GM23248 (cell line): ENCODE data around the gene PALM. TPM values are rescaled to one million over a fixed set of nuclear protein-coding genes. Genes with fewer than 3 reads are reported as not detected.

ENCODE experiments used
- DNase-seq: peaks from one replicate; pipeline ENCODE4 v3.0.0-alpha.2; 2015
- H2AFZ ChIP-seq: fragments of 200-600 bp; sonication (generic); 2 replicates; pipeline ENCODE4 v1.6.1; 2016; ENCODE audit warnings: antibody characterized with exemption
- H3F3A ChIP-seq: fragments of 200-600 bp; sonication (generic); 2 replicates; pipeline ENCODE4 v1.6.1; 2016; ENCODE audit warnings: mild to moderate bottlenecking, antibody characterized with exemption, mixed run types; ENCODE audit not compliant: insufficient read depth
- H3K27ac ChIP-seq: fragments of 200-600 bp; sonication (generic); 2 replicates; pipeline ENCODE4 v1.5.1; 2016; ENCODE audit warnings: mild to moderate bottlenecking
- H3K27me3 ChIP-seq: fragments of 200-600 bp; sonication (generic); replicated peaks from 2 replicates; pipeline ENCODE4 v1.6.1; 2016; ENCODE audit warnings: mild to moderate bottlenecking; ENCODE audit not compliant: insufficient read depth
- H3K36me3 ChIP-seq: fragments of 200-600 bp; sonication (generic); 2 replicates; pipeline ENCODE4 v1.6.1; 2016; ENCODE audit warnings: low read depth, mild to moderate bottlenecking
- H3K4me1 ChIP-seq: fragments of 200-600 bp; sonication (generic); 2 replicates; pipeline ENCODE4 v1.6.1; 2016; ENCODE audit warnings: mild to moderate bottlenecking; ENCODE audit not compliant: insufficient read depth
- H3K4me2 ChIP-seq: fragments of 200-600 bp; sonication (generic); one replicate; pipeline ENCODE4 v1.6.1; 2016; ENCODE audit warnings: mild to moderate bottlenecking; ENCODE audit not compliant: unreplicated experiment
- H3K4me3 ChIP-seq: fragments of 200-600 bp; sonication (generic); 2 replicates; pipeline ENCODE4 v1.5.1; 2016; ENCODE audit warnings: mild to moderate bottlenecking
- H3K79me2 ChIP-seq: fragments of 200-600 bp; sonication (generic); 2 replicates; pipeline ENCODE4 v1.6.1; 2016; ENCODE audit warnings: mild to moderate bottlenecking; ENCODE audit not compliant: insufficient read depth
- H3K9ac ChIP-seq: fragments of 200-600 bp; sonication (generic); 2 replicates; pipeline ENCODE4 v1.6.1; 2016; ENCODE audit warnings: mild to moderate bottlenecking
- H3K9me2 ChIP-seq: fragments of 200-600 bp; sonication (generic); 2 replicates; pipeline ENCODE4 v1.6.1; 2016; ENCODE audit warnings: mixed run types, mild to moderate bottlenecking, moderate library complexity; ENCODE audit not compliant: insufficient read depth
- H3K9me3 ChIP-seq: fragments of 200-600 bp; sonication (generic); one replicate; pipeline ENCODE4 v1.6.1; 2017; ENCODE audit warnings: low read depth
- H4K20me1 ChIP-seq: fragments of 200-600 bp; sonication (generic); 2 replicates; pipeline ENCODE4 v1.6.0; 2016; ENCODE audit not compliant: insufficient read depth
- EZH2 ChIP-seq: fragments of 200-600 bp; sonication (generic); IDR thresholded peaks from 2 replicates; pipeline ENCODE4 v1.6.1; 2018; ENCODE audit warnings: antibody characterized with exemption, mild to moderate bottlenecking; ENCODE audit not compliant: insufficient read depth, poor library complexity, severe bottlenecking
- EZH2phosphoT487 ChIP-seq: fragments of 200-600 bp; sonication (generic); IDR thresholded peaks from 2 replicates; pipeline ENCODE4 v1.6.1; 2018; ENCODE audit warnings: antibody characterized with exemption, moderate library complexity, mild to moderate bottlenecking, low read depth; ENCODE audit not compliant: insufficient read depth
- WGBS, 2 experiments: methylation state at CpG; one replicate each; pipeline ENCODE4 v1.1.6; 2015 to 2017; ENCODE audit warnings: low lambda C conversion rate in 2 of 2, low coverage in 1 of 2; ENCODE audit errors: missing lambda C conversion rate in 2 of 2; 5-methylcytosine and 5-hydroxymethylcytosine counted together
- in situ Hi-C: fragments of 300-500 bp; cut with MboI; formaldehyde crosslinking; loops from 2 replicates; pipeline ENCODE4 v1.15.0; 2020
- polyA plus RNA-seq: library from polyadenylated mRNA; unstranded; fragments of >200 nt; fragmentation: Nextera tagmentation; extraction: Ambion mirVana; gene quantifications from 2 replicates; pipeline ENCODE4 v1.2.1, GENCODE V29; 2016
- total RNA-seq: library from RNA; depleted of rRNA; stranded (reverse); fragments of >200 nt; shearing (Covaris generic); gene quantifications from 2 replicates; pipeline ENCODE4 v1.2.3, GENCODE V29; 2014

Gene PALM
- total and polyA plus RNA-seq, 2 experiments from 2014 or later: 0.36 to 2.7 TPM

DNA sequence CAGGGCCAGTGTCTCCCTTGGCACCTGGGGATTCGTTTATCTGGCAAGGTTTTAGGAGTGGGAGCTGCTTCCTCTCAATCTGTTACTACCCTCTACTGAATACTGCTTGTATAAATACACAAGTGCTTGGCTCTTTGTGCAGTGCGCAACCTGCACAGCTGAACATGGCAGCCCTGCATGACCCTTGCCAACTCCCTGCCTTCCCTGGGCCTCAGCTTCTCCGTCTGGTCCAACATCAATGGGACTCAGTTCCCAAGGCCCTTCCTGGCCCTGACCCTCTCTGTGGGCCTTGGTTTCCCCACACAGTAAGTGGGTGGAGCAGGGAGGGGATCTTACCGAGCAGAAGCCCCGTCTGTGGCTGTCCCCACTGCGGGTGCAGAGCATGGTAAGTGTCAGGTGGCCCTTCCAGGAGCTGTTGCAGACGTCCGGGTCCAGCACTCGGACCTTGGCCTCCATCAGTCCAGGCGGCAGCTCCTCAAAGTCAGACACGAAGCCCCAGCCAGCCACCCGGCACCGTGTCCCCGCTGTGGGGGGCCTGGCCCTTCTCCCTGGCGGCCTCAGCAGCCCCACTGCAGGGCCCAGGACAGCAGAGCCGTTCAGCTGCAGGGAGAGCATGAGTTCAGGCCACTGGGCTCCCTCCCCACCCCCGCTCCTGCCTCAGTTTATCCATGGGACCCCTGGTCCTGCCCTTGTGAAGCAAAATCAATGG lies 22.0 kb upstream of the PALM start:
- 66 to 70% methylated on average over 17 of the region's 17 CpGs for WGBS, 2 experiments
- no peak for TF ChIP-seq EZH2
- no peak for TF ChIP-seq EZH2phosphoT487
- H3K9me2 ChIP-seq: no peaks in the 10 kb centered on the region

DNA sequence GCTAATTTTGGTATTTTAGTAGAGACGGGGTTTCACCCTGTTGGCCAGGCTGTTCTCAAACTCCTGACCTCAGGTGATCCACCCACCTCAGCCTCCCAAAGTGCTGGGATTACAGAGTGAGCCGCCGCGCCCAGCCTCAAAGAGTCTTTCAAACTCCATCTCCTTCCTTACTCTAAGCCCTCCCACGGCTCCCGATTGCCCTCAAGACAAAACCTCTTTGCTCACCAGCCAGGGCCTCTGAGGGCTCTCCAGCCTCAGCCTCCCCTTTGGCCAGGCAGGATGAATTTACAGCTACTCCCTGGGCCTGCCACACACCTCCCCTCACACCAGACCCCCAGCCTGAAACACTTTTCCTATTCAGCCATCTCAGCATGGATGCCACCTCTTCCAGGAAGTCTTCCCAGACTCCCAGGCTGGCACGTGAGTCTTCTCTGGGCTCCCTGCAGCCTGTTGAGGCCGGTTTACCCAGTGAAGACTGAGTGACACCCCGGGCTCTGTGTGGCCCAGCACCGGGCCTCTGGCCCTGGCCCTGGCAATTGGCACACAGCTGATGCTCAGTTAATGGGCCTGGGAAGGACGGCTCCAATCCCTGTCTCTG lies 21.1 kb upstream of the PALM start:
- H3K27ac ChIP-seq: no peak overlapping the region
- H3K4me3 ChIP-seq: no peak overlapping the region
- WGBS, 2 experiments: 64 to 80% methylated on average over 6 to 11 of the region's 11 CpGs
- no peaks in the 10 kb centered on the region for H3K9me3 ChIP-seq
- no peak for DNase-seq
- no peak overlapping the region for H3K9ac ChIP-seq
- no peak for TF ChIP-seq EZH2phosphoT487
- H3K36me3 ChIP-seq: no peaks in the 10 kb centered on the region
- H3F3A ChIP-seq: no peaks in the 10 kb centered on the region
- H4K20me1 ChIP-seq: no peaks in the 10 kb centered on the region
- H3K9me2 ChIP-seq: no peaks in the 10 kb centered on the region
- H3K27me3 ChIP-seq: no peaks in the 10 kb centered on the region
- in situ Hi-C loops: no loop called here
- no peak overlapping the region for H3K4me2 ChIP-seq
- H3K4me1 ChIP-seq: no peaks in the 10 kb centered on the region
- H2AFZ ChIP-seq: no peak overlapping the region
- H3K79me2 ChIP-seq: no peaks in the 10 kb centered on the region

More for the DNA sequence above, 22.0 kb upstream of the PALM start:
- H3K27me3 ChIP-seq: no peaks in the 10 kb centered on the region
- no peaks in the 10 kb centered on the region for H3K79me2 ChIP-seq
- no peak overlapping the region for H3K4me2 ChIP-seq
- no peaks in the 10 kb centered on the region for H4K20me1 ChIP-seq
- in situ Hi-C loops: no loop called here
- H2AFZ ChIP-seq: no peak overlapping the region
- H3K9ac ChIP-seq: no peak overlapping the region
- H3K36me3 ChIP-seq: no peaks in the 10 kb centered on the region
- no peaks in the 10 kb centered on the region for H3K4me1 ChIP-seq
- no peak overlapping the region for H3K4me3 ChIP-seq
- no peak for DNase-seq
- no peaks in the 10 kb centered on the region for H3K9me3 ChIP-seq
- no peak overlapping the region for H3K27ac ChIP-seq
- no peaks in the 10 kb centered on the region for H3F3A ChIP-seq

- in situ Hi-C loops: no loop called here
- H3K79me2 ChIP-seq: no peaks in the 10 kb centered on the region
- no peak overlapping the region for H3K4me3 ChIP-seq
- no peaks in the 10 kb centered on the region for H3K36me3 ChIP-seq
- H3K9me3 ChIP-seq: no peaks in the 10 kb centered on the region
- H2AFZ ChIP-seq: no peak overlapping the region
- H4K20me1 ChIP-seq: no peaks in the 10 kb centered on the region
- H3K4me1 ChIP-seq: no peaks in the 10 kb centered on the region
- H3K9ac ChIP-seq: no peak overlapping the region
- no peak overlapping the region for H3K4me2 ChIP-seq
- 27 to 37% methylated on average over 13 to 15 of the region's 15 CpGs for WGBS, 2 experiments
- DNase-seq: no peak
- TF ChIP-seq EZH2 (no peak), EZH2phosphoT487 (no peak)
- no peak overlapping the region for H3K27ac ChIP-seq
- no peaks in the 10 kb centered on the region for H3K9me2 ChIP-seq
- H3F3A ChIP-seq: no peaks in the 10 kb centered on the region
- H3K27me3 ChIP-seq: no peaks in the 10 kb centered on the region
Observed at GRCh38 chr19:688214-688613, 20.5 kb upstream of the PALM start.

DNA sequence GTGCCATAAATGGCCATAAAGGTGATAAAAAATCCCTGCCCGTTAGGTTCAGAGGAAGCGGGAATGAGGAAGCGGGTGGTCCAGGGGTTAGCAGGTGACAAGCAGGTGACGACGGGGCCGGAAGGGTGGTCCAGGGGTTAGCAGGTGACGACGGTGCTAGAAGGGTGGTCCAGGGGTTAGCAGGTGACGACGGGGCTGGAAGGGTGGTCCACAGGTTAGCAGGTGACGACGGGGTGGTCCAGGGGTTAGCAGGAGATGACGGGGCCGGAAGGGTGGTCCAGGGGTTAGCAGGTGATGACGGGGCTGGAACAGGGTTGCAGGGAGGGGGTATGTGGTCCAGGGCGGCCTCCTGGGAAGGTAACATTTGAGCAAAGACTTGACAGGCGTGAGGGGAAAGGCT lies 19.7 kb upstream of the PALM start:
- H3K27ac ChIP-seq: no peak overlapping the region
- no peaks in the 10 kb centered on the region for H3K9me2 ChIP-seq
- WGBS, 2 experiments: 86 to 93% methylated on average over 17 of the region's 17 CpGs
- no peaks in the 10 kb centered on the region for H3K79me2 ChIP-seq
- no peaks in the 10 kb centered on the region for H3F3A ChIP-seq
- H2AFZ ChIP-seq: no peak overlapping the region
- H3K9ac ChIP-seq: no peak overlapping the region
- no peak overlapping the region for H3K4me3 ChIP-seq
- no peaks in the 10 kb centered on the region for H3K36me3 ChIP-seq
- H4K20me1 ChIP-seq: no peaks in the 10 kb centered on the region
- no peak overlapping the region for H3K4me2 ChIP-seq
- no peaks in the 10 kb centered on the region for H3K27me3 ChIP-seq
- in situ Hi-C loops: no loop called here
- H3K9me3 ChIP-seq: no peaks in the 10 kb centered on the region
- H3K4me1 ChIP-seq: no peaks in the 10 kb centered on the region
- no peak for DNase-seq
- TF ChIP-seq EZH2 (no peak), EZH2phosphoT487 (no peak)
